B cell (primary cell): Measurements from ENCODE around the gene TTLL11. TPM values are rescaled to one million over a fixed set of nuclear protein-coding genes. Genes with fewer than 3 reads are reported as not detected.

Experiments
- ATAC-seq: fragments of 200-7000 bp; cut with Tn5 transposase; one replicate; pipeline ENCODE4 v1.10.0; 2021; ENCODE audit warnings: low read depth, mild to moderate bottlenecking, moderate number of reproducible peaks, moderate library complexity
- CTCF ChIA-PET: fragments of 350-600 bp; sonication (Branson Sonifier 250); formaldehyde crosslinking; loops from one replicate; lab custom pipeline; 2021; ENCODE audit warnings: antibody characterized with exemption, inconsistent platforms; lab: Charles Lee
- POLR2A ChIA-PET: fragments of 350-600 bp; sonication (Branson Sonifier 250); formaldehyde crosslinking; loops from one replicate; lab custom pipeline; 2021; ENCODE audit warnings: antibody characterized with exemption; lab: Charles Lee
- DNase-seq: peaks from one replicate; pipeline ENCODE4 v3.0.0; 2013
- H2AFZ ChIP-seq: 2 replicates; pipeline ENCODE4 v1.6.1; 2012; ENCODE audit warnings: mild to moderate bottlenecking, low read depth, low read length; ENCODE audit not compliant: insufficient read depth, poor library complexity, severe bottlenecking
- H3K27ac ChIP-seq, 2 donors: 1 replicate in 1 of 2; 2 replicates in 1 of 2; pipeline ENCODE4 v1.5.1; 2012 to 2013; ENCODE audit warnings: low read length in 2 of 2, mild to moderate bottlenecking in 2 of 2, moderate library complexity in 1 of 2
- H3K27me3 ChIP-seq, 4 experiments: fragments of 200-600 bp in 1 of 4; sonication (generic) in 1 of 4; replicated peaks in 1 of 4; 1 replicate in 2 of 4; 2 replicates in 2 of 4; pipeline versions ENCODE4 v1.6.1 to v1.7.0; 2013 to 2016; ENCODE audit warnings: low read length in 3 of 4, mild to moderate bottlenecking in 2 of 4, mixed read lengths in 1 of 4, moderate library complexity in 1 of 4; ENCODE audit not compliant: insufficient read depth in 4 of 4, control insufficient read depth in 3 of 4; ENCODE audit errors: control extremely low read depth in 1 of 4
- H3K36me3 ChIP-seq, 2 experiments: replicated peaks in 1 of 2; 1 replicate in 1 of 2; 2 replicates in 1 of 2; pipeline versions ENCODE4 v1.6.1 to v1.7.1; 2013; ENCODE audit warnings: low read length in 1 of 2; ENCODE audit not compliant: insufficient read depth in 2 of 2, control insufficient read depth in 1 of 2; ENCODE audit errors: control extremely low read depth in 1 of 2, extremely low read depth in 1 of 2
- H3K4me1 ChIP-seq, 2 donors: fragments of 200-600 bp in 1 of 2; sonication (generic) in 1 of 2; 1 replicate in 1 of 2; 2 replicates in 1 of 2; pipeline versions ENCODE4 v1.5.1 to v1.6.1; 2013 to 2017; ENCODE audit warnings: low read length in 2 of 2; ENCODE audit not compliant: control insufficient read depth in 2 of 2, insufficient read depth in 2 of 2
- H3K4me2 ChIP-seq: replicated peaks from 2 replicates; pipeline ENCODE3; 2012; ENCODE audit warnings: mild to moderate bottlenecking, low read depth, low read length; ENCODE audit not compliant: poor library complexity, severe bottlenecking
- H3K4me3 ChIP-seq, 5 experiments: fragments of 200-600 bp in 1 of 5; sonication (generic) in 1 of 5; 1 replicate in 3 of 5; 2 replicates in 2 of 5; pipeline versions ENCODE4 v1.5.1 to v1.7.0; 2011 to 2016; ENCODE audit warnings: low read length in 4 of 5, mild to moderate bottlenecking in 4 of 5, low read depth in 2 of 5, control low read depth in 1 of 5, moderate library complexity in 1 of 5; ENCODE audit not compliant: insufficient read depth in 1 of 5; ENCODE audit errors: control extremely low read depth in 1 of 5, extremely low read depth in 1 of 5
- H3K79me2 ChIP-seq: fragments of 200-600 bp; sonication (generic); one replicate; pipeline ENCODE4 v1.6.0; 2016; ENCODE audit warnings: low read length; ENCODE audit not compliant: control insufficient read depth, insufficient read depth
- H3K9ac ChIP-seq: fragments of 200-600 bp; sonication (generic); 2 replicates; pipeline ENCODE4 v1.6.1; 2017; ENCODE audit warnings: mild to moderate bottlenecking, low read length, moderate library complexity
- H3K9me3 ChIP-seq, 3 donors: one replicate each; pipeline versions ENCODE4 v1.6.1 to v1.7.1; 2013; ENCODE audit warnings: low read length in 2 of 3; ENCODE audit not compliant: control insufficient read depth in 2 of 3, insufficient read depth in 1 of 3; ENCODE audit errors: control extremely low read depth in 1 of 3
- H4K20me1 ChIP-seq: 2 replicates; pipeline ENCODE4 v1.6.0; 2012; ENCODE audit warnings: mild to moderate bottlenecking, low read length; ENCODE audit not compliant: insufficient read depth, control insufficient read depth, poor library complexity, severe bottlenecking
- H3K27ac Mint-ChIP-seq: one replicate; pipeline ENCODE4 v1.8.0; 2021; ENCODE audit warnings: mixed read lengths
- H3K27me3 Mint-ChIP-seq: one replicate; pipeline ENCODE4 v1.8.0; 2021; ENCODE audit warnings: mixed read lengths
- H3K4me1 Mint-ChIP-seq: one replicate; pipeline ENCODE4 v1.8.0; 2021; ENCODE audit warnings: mixed read lengths
- H3K4me3 Mint-ChIP-seq: one replicate; pipeline ENCODE4 v1.8.0; 2021; ENCODE audit warnings: mixed read lengths
- H3K9me3 Mint-ChIP-seq: one replicate; pipeline ENCODE4 v1.8.0; 2022; ENCODE audit warnings: mixed read lengths; ENCODE audit not compliant: insufficient read depth
- EZH2 ChIP-seq: IDR thresholded peaks from 2 replicates; pipeline ENCODE4 v1.6.1; 2012; ENCODE audit warnings: borderline replicate concordance, low read depth, mild to moderate bottlenecking, moderate library complexity, low read length; ENCODE audit not compliant: insufficient read depth, poor library complexity, severe bottlenecking
- whole genome bisulfite sequencing: methylation state at CpG from one replicate; pipeline ENCODE4 v1.1.5; 2013; ENCODE audit warnings: missing lambda C conversion rate; ENCODE audit not compliant: insufficient coverage; 5-methylcytosine and 5-hydroxymethylcytosine counted together
- intact Hi-C: fragments of 100-400 bp; cut with micrococcal nuclease; formaldehyde crosslinking; loops from one replicate; pipeline ENCODE4 v1.10.0; 2022
- polyA plus RNA-seq: library from polyadenylated mRNA; depleted of rRNA; stranded (reverse); fragments of >200 nt; gene quantifications from 2 replicates; pipeline ENCODE4 v1.2.3, GENCODE V29; 2012
- total RNA-seq, 2 donors: library from RNA; stranded (reverse); fragments of 120-200 nt in 1 of 2; gene quantifications; 1 replicate in 1 of 2; 2 replicates in 1 of 2; pipeline versions ENCODE4 v1.2.3 to v1.2.4, GENCODE V29; 2013 to 2022
- TF ChIP-seq, protein P1 (sequence below): fragments of 200-600 bp; IDR thresholded peaks from one replicate; pipeline ENCODE4 v1.8.0; 2022; ENCODE audit warnings: antibody characterized with exemption, mild to moderate bottlenecking

The TTLL11 gene
- total and polyA plus RNA-seq, 2 donors (not counting 1 experiment from before 2014, with no cell fraction given) = 3.6 to 3.8 TPM

GRCh38 chr9:121852651-121853616 lies 240.2 kb downstream of the TTLL11 start:
- H3K4me2 ChIP-seq = no peak overlapping the region
- Mint-ChIP-seq H3K4me1 (no peaks in the 10 kb centered on the region), H3K27me3 (no peaks in the 10 kb centered on the region), H3K4me3 (no peak overlapping the region), H3K9me3 (peaks cover 1% of the 10 kb centered on the region), H3K27ac (no peak overlapping the region)
- H4K20me1 ChIP-seq = no peaks in the 10 kb centered on the region
- H3K79me2 ChIP-seq = no peaks in the 10 kb centered on the region
- no peaks in the 10 kb centered on the region for H3K27me3 ChIP-seq
- H3K4me1 ChIP-seq = no peaks in the 10 kb centered on the region
- H3K9me3 ChIP-seq = no peaks in the 10 kb centered on the region
- H3K9ac ChIP-seq = no peak overlapping the region
- no peak overlapping the region for H3K27ac ChIP-seq
- no peak overlapping the region for H3K4me3 ChIP-seq
- intact Hi-C loops = no loop called here
- WGBS = 98% methylated on average over 22 of the region's 29 CpGs
- H3K36me3 ChIP-seq = no peaks in the 10 kb centered on the region
- CTCF ChIA-PET = no interaction called here
- ATAC-seq = no peak
- no peak overlapping the region for H2AFZ ChIP-seq
- TF ChIP-seq EZH2 = no peak
- TF ChIP-seq, protein P1, sequence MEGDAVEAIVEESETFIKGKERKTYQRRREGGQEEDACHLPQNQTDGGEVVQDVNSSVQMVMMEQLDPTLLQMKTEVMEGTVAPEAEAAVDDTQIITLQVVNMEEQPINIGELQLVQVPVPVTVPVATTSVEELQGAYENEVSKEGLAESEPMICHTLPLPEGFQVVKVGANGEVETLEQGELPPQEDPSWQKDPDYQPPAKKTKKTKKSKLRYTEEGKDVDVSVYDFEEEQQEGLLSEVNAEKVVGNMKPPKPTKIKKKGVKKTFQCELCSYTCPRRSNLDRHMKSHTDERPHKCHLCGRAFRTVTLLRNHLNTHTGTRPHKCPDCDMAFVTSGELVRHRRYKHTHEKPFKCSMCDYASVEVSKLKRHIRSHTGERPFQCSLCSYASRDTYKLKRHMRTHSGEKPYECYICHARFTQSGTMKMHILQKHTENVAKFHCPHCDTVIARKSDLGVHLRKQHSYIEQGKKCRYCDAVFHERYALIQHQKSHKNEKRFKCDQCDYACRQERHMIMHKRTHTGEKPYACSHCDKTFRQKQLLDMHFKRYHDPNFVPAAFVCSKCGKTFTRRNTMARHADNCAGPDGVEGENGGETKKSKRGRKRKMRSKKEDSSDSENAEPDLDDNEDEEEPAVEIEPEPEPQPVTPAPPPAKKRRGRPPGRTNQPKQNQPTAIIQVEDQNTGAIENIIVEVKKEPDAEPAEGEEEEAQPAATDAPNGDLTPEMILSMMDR = no peak
- POLR2A ChIA-PET = no interaction called here
- DNase-seq = no peak

DNA sequence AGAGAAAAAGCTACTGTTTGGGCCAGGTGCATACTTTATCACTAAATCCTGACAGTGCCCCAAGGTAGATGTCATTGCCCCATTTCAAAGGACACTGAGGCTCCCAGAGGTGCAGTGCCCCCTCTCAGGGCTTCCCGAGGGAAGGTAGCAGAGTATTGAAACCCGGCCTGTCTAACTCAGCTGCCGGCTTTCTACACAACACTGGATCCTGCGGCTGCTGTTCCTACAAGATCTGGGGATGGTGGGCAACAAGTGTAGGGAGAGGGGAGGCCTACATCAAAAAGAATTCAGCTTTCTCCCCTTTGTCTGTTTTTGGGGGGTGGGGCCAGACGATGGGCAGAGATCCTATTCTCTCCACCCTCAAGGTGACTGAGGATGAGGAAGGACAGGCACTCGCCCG lies 240.9 kb downstream of the TTLL11 start:
- Histone ChIP-seq H3K36me3 (no peaks in the 10 kb centered on the region), H3K9ac (no peak overlapping the region), H4K20me1 (no peaks in the 10 kb centered on the region), H3K9me3 (no peaks in the 10 kb centered on the region), H3K4me3 (no peak overlapping the region), H3K4me1 (no peaks in the 10 kb centered on the region), H2AFZ (no peak overlapping the region), H3K4me2 (no peak overlapping the region), H3K27me3 (no peaks in the 10 kb centered on the region), H3K27ac (no peak overlapping the region), H3K79me2 (no peaks in the 10 kb centered on the region)
- Mint-ChIP-seq H3K4me1 (no peaks in the 10 kb centered on the region), H3K4me3 (no peak overlapping the region), H3K27me3 (no peaks in the 10 kb centered on the region), H3K27ac (no peak overlapping the region), H3K9me3 (peaks cover 1% of the 10 kb centered on the region)
- DNase-seq (no peak), ATAC-seq (no peak)
- POLR2A ChIA-PET = no interaction called here
- TF ChIP-seq EZH2 = no peak
- TF ChIP-seq, protein P1 = no peak
- CTCF ChIA-PET = no interaction called here
- intact Hi-C loops = no loop called here
- WGBS = 100% methylated on average over 2 of the region's 7 CpGs
